ENCODE data around the gene CHAT.
A peak's percentile ranks its signal among the peaks of the same experiment; 100 is the strongest.

CHAT gene

DNA sequence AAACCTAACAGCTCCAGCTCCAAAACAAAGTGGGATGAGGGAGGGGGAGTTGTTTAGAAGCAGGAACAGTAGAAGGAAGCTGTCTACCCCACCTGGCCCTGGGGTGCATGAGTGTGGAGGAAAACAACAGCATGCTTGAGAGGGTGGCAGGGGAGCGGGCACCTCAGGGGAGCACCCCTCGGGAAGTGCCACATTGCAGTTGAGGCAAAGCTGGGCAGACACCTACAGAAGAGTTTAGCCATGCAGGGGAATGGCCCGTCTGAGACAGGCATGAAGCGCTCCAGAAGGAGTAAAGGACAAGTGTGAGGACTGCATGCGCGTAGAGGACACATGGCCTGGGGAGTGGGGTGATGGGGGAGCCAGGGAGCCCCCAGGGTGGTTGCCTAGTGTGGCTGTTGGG, 18.1 kb downstream of the CHAT start:
- no peak for DNase-seq (ENCODE audit: low read depth)

DNA sequence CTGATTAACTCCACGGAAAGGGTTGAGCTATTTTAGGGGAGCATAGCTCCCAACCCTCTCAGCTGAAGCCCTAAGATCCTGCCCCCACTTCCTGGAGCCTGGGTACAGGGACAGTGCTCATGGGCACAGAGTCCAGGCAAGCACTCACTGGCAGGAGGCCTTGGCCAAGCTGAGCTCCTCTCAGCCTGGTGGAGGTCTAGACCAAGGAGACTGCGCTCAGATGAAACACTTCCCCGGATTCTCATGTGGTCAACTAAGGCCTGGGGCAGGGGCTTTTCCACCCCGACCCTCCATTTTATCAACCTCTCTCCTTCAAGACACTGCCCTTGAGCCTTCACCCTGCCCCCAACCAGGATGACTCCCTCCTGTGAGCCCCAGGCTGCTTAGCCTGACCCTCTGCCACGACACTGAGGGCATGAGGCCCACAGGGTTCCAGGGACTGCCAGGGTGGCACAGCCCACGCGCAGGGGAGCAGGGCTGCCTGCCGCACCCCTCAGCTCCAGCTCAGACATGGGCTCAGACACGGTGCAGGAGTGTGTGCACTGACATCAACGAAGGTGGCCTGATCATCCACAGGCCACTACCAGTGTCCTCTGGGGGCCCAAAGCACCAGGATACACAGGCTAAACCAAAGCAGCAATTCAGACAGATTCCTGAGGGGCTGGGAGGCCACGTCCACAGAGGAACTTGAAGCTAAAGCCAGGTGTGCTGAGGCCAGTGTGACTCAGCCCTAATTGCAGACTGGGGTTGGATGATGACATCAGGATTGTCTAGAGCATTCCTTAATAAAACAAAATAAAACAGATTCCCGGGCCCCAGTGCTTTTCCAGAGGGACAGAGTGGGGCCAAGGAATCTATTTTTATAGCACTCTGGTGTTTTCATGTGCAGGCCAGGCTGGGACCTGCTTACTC, 18.8 kb downstream of the CHAT start:
- no peak for DNase-seq (ENCODE audit: low read depth)

DNA sequence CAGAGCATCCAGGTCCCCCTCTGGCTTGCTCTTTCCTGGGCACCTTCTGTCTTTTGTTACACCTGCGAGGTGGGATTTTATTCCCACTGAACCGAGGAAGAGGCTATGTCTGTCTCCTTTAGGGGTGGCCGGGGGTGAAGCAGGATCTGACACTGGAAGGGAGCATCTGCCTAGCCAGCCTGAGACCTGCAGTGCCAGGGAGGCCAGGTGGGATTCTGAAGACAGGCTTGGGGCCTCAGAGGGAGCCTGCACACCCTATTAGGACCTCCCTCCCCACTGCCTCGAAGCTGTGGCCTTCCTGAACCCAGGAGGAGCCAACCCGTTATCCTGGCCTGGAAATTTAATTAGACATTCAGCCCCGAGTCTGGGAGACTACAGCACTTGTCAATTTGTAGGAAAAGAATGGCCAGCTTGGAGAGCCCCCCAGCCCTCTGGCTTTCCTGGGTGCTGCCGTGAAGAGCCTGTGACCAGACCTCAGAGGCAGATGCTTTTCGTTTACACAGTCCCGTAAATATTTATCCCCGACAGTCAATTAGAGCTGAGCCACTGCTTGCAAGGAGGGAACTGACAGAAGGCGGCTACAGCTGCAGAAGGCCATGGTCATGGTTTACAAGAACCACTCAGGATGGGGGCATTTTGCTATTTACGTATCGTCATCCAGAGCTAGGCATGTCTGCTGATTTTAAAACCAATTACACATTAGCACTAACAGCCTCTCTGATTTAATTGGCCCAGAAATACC, 19.7 kb downstream of the CHAT start:
- no peak for DNase-seq (ENCODE audit: low read depth)

DNA sequence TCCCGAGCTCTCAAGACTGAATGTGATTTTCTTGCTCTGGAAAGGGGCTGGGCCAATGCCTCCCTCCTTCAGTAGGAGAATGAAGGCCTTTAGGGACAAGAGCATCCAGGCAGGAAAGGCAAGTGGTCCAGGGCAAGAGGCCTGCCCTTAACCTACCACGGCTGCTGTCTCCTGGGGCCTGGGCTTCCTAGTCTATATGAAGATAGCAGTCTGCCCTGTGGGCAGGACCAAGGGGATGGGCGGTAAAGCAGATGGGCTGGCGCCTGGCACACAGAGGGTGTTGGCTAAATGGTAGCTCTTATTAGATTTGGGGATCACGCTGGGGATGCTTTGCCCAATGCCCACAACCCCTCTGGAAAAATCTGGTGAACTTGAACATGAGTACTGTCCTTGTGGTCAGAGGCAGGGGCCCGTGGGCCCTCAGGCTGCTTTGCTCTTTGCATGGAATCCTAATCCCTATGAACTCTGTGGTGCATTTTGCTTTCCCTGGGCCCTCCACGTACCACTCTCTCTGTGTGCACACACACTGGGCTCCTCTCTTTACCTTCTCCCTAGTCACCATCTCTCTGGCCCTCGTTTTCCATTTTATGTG, 20.3 kb downstream of the CHAT start:
- no peak for DNase-seq (ENCODE audit: low read depth)

DNA sequence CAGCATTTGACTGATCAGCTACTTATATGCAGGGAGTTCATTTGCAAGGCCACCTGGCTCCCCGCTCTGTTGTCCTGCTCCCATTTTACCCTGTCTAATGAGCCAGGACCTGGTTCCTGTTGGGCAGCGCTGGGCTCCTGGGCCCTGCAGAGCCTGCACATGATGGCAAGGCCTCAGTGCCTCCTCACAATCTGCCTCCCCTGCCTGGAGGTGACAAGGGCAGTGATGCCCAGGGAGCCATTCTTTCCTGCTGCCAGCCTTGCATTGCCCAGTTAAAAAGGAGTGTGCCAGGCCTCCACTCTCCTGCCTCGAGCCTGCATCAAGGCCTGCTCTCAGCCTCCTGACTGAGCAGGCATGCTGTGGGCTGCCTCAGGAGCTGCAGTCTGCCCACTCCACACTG, 28.5 kb downstream of the CHAT start:
- DNase-seq (ENCODE audit: low read depth) = no peak

DNA sequence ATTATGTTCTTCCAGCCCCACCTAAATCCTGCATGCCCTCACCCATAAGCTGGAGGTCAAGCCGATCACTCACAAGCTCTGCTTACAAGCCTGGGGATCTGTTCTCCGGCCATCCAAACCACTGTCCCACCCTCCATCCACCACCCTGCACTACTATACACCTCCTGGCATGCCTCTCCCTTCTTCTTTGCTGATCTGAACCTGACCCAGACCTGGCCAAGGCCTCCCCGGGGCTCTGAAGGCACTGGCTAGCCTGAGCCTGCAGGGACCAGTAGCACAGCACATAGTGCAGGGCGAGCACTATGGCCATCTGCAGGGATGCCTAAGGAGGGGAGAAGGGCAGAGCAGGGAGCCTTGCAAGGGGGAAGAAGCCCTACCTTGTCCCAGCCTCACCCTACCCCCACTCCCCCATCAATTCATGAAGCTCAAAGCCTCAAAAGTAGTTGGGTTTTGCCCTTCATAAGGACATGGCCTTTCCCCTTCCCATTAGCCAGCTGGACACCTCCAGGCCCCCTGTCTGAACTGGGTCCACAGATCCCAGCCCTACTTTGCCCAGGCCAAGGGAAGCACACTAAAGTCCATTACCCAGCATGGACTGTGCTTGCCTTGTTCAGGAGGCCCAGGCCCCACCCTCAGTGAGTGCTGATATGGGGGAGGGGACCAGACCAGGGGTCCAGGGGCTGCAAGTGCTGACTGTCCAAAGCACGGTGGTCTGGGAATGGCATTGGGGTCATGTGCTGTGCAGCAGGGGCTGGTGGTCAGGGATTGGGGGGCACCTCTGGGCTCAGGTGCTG, 29.6 kb downstream of the CHAT start:
- no peak for DNase-seq (ENCODE audit: low read depth)

DNA sequence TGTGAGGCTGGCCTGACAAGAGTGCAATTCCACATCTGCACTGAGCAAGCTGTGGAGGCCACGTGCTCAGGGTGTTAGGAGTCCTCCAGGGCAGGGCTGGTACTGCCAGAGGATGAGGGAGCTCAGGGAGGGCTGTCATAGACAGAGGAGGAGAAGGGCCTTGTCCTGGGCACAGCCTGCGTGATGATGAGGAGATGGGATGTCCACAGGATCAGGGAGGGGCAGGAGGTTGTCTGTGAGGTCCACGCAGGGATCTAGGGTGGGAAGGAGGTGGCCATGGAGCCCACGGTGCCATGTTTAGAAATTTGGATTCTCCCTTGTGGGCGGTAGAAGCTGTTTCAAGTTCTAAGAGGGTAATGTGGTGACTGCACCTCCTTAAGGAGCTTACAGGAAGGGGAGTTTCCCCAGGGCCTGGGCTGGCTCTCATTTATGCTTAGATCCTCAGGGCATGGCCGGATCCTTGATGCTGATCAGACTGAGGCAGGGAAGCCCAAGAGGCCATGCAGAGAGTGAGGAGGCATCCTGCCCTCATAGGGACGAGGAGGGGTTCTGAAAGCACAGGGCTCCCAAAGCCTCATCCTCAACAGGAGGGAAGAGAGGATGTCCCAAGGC, 30.3 kb downstream of the CHAT start:
- DNase-seq (ENCODE audit: low read depth) = no peak

DNA sequence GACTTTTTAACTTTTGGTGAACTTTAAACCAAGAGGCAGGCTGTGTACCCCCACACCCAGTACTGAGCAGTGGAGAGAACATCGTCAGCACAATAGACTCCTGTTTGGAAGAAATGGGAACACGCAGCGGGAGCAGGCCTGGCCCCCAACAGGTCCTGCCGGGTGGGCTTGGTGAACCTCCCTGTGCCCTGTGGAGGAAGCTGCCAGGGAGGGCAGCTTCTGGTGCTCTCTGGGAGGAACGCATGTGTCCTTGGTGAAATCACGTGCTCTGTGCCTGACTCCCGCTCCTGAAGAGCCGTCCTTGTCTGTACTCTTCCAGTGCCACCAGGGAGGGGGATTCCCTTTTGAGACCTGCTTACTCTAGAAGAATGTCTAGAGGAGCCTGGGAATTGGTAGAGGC, 31.6 kb downstream of the CHAT start:
- DNase-seq (ENCODE audit: low read depth) = no peak

DNA sequence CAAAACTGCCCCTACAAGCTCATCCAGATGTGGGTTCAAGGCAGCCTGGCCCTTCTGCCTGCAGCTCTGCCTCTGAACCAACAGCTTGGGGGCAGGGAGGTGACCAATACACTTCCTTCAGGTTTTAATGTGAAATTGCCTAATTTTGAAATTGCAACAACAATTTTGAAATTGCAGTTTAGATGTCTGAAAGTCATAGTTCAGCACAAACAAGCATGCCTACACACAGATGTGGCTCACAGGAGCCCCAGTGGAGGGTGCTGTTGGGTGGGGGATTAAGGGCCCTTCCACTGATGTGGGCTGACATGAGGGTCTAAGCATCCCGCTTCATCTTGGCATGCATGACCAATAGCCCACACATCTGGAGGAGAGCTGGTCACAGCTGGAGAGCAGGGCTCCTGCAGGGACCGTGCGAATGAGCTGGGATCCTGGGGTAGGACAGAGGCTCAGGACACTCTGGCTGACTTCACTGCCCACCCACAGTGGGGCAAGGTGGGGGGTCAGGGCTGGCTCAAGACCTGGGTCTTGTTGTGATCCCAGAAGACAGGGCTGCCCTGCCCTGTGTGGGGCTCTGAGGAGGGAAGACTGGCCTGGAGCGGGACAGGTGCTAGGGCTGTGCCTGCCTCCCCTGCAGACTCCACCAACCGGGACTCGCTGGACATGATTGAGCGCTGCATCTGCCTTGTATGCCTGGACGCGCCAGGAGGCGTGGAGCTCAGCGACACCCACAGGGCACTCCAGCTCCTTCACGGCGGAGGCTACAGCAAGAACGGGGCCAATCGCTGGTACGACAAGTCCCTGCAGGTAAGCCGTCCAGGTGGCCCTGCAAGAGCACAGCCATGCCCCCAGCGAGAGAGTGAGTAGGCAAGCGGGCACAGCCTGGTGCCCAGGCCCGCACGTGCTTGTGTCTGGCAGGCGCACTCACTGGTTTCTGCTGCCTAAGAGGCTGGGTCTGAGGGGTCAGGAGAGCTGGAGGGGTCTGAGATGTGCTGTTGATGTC, 32.3 kb downstream of the CHAT start:
- DNase-seq (ENCODE audit: low read depth) = peak; percentile 1

DNA sequence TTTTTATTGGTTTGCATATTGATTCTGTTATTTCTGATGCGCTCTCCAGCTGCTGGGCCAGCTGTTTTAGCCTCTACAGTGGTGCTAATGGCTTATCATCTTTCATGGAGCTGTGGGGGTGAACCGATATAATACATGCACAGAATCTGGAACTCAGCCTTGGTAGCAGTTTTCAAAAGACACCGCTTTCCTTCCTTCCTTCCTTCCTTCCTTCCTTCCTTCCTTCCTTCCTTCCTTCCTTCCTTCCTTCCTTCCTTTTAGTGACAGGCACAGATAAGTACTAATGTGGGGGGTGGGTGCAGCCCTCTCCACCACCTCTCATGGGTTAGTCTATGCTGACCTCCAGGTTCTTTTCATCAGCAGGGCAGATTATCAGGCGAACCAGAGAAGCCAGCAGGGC, 33.7 kb downstream of the CHAT start:
- DNase-seq (ENCODE audit: low read depth) = no peak

DNA sequence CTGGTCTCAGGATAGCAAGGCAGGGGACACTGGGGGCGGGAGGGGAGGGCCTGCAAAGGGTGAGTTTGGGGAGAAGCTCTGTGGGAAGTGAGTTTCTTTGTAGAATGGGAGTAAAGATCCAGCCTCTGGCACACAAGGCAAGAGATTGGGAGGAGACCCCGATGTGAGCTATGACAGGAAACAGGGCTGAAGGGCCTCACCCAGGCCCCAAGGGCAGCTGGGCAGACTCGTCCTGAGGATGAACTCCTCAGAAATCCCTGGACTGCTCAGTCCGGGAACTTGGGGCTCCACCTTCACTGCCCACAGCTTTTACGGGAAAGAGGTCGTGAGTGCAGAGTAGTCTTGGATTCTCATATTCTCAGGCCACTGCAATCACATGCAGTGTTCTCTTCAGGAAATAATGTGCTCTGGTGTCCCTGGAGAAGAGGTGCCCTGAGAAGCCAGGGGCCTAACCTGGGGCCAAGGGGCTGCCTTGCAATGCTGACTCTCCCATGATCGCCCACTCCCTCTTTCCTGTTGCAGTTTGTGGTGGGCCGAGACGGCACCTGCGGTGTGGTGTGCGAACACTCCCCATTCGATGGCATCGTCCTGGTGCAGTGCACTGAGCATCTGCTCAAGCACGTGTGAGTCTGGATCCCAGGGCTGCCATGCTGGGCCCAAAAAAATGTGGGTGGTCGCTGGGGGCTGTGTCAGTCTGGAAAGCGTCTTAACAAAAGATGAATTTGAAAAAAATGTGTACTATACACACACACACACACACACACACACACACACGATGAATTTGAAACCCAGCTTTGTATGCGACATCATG, 34.4 kb downstream of the CHAT start:
- no peak for DNase-seq (ENCODE audit: low read depth)

DNA sequence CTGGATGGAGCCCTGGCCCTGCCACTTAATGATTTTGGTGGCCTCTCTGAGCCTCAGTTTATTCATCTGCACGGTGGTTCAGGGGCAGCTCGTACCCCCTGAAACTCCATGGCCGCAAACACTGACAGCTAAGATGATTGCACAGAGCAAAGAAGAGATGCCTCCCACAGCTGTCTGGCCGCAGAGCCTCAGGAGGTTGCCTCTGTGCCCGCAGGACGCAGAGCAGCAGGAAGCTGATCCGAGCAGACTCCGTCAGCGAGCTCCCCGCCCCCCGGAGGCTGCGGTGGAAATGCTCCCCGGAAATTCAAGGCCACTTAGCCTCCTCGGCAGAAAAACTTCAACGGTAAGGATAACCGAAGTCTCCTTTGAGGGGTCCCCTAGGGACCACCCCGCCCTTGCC, 35.5 kb downstream of the CHAT start:
- DNase-seq (ENCODE audit: low read depth) = no peak

DNA sequence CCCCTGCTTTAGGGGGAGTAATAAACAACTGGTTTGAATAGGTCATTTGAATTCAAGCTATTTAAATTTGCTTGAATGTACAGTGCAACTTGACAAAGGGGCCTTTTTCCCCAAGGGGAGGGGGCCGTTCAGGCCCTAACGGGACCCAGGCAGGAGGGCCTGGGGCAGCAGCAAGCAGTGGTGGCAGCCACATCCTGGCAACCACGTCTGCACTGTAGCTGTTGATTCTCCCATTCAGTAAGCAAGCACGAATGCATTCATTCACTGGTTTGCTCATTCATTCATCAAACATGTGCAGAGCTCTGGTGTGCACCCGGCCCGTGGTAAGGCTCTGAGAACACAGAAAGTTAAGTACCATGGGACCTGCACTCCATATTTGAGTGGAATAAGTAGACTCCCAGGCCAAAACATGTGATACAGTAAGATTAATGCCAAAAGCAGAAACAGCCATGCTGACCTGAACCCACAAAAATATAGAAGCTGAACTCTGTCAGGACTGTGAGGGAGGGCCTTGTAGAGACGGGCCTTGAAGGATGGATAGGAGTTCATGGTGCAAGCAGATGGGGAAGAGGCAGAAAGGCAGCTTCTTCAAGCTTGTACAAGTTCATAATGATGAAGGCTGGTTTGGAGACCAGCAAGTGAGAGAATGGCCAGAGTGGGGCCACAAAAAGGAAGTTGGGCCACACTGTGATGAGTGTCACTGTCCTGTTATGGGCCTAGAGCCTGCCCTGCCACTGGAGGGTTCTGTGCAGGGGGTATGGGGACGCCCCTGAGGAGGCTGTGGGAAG, 36.3 kb downstream of the CHAT start:
- DNase-seq (ENCODE audit: low read depth) = no peak

DNA sequence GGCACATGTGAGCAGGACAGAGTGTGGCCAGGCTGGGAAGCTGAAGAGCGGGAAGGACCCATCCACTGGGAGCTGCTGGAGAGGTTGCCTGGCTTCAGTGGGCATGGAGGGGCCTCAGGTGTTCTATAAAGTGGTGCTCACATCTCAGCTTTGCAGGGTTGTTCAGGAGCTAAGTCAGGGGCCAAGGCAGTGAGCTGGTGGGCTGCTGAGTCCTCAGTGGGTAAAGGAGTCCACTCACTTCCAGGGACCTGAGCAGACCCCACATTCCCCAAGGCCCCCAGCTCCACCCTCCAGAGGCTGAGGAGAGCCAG, 36.8 kb downstream of the CHAT start:
- no peak for DNase-seq (ENCODE audit: low read depth)

DNA sequence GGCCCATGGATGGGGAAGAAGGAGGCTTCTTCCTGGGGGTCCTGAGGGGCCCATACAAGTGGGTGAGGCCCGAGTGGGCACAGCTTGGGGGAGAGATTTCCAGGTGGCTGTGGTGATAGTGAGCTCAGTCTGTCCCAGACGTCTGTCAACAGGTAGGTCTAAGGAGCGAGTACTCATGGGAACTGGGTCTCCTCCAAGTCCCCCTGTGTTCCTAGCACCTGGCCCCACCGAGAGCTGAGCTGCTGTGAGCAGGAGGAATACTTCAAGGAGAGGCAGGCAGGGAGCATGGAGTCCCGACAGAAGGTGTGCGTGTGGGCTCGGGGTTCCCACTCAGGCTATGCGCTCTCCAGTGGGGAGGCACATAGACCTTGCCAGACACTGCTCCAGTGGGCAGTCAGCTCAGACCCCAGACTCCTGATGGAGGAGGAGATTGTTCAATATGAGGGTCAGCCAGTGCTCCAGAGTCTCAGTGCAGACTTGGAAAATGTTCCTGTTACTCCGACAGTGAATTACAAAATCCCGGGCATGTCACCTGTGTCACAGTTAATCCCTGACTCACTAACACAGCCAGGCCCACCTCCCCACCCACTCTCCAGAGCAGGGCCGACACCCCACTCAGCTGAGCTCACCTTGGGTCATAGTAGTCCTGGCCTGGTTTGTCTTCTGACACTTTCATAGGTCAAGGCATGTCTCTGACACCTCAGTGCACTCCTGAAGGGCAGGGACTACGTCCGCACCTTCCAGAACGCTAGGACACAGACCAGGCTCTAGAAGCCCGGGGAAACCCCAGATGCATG, 37.4 kb downstream of the CHAT start:
- DNase-seq (ENCODE audit: low read depth) = no peak

DNA sequence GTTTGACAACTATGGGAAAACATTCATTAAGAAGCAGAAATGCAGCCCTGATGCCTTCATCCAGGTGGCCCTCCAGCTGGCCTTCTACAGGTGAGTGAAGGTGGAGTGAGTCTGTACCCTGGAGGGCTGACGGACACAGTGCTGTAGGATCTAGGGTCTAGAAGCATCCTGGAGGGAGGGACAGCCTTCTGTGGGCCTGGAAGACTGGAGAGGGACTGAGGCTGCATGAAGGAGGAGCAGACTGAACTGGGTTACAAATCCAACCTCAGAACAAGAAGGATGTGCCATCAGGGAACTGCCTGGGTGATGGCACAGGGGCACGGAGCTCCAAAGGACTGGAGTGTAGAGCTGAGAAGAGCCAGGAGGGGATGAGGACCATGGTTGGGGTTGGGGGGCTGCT, 38.1 kb downstream of the CHAT start:
- DNase-seq (ENCODE audit: low read depth) = no peak

DNA sequence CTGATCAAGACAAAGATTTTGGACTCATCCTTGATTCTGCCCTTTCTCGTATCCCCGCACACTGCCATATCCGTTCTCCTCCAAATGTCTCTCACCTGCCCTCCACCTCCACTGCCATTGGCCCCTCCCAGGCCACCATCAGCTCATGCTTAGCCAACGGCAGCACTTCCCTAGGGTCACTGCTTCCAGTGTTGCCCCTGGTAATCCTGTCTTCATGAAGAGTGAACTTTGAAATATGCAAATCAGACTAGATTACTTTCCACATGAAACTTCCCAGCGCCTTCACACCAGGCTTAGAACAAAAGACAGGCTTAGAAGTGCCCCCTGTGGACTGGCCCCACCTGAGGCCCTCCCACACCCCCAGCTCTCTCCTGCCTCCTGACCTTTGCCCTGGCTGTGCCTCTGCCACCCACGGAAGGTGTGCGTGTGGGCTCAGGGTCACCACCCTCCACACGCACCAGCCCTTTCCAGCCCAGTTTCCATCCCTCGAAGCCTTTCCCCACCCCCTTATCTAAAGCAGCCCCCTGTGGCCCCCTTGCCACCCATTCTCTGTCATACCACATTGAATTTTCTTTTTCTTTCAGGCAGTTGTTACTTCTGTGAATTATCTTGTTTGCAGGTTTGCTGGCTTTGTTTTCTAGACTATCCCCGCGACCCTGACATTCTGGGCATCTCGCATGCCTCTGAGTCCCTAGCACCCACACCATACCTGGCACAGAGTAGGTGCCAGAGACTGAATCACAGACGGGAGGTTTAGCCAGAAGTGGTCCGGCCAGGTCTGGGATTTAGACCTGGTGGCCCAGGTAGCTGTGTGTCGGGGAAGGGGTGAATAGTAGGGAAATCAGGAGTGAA, 38.8 kb downstream of the CHAT start:
- DNase-seq (ENCODE audit: low read depth) = no peak

All from amniotic epithelial cell (primary cell).